CD4-positive, alpha-beta T cell (primary cell): ENCODE measurements around the gene MTTP. TPM values are rescaled to one million over a fixed set of nuclear protein-coding genes. Genes with fewer than 3 reads are reported as not detected.

Experiments
- ATAC-seq: fragments of 200-7000 bp; cut with Tn5 transposase; one replicate; pipeline ENCODE4 v1.10.0; 2022; ENCODE audit warnings: mild to moderate bottlenecking; ENCODE audit not compliant: poor library complexity
- CTCF ChIA-PET: fragments of 350-600 bp; sonication (Branson Sonifier 250); formaldehyde crosslinking; loops from one replicate; lab custom pipeline; 2021; ENCODE audit warnings: antibody characterized with exemption, inconsistent platforms; lab: Charles Lee
- POLR2A ChIA-PET: fragments of 350-600 bp; sonication (Branson Sonifier 250); formaldehyde crosslinking; loops from one replicate; lab custom pipeline; 2021; ENCODE audit warnings: antibody characterized with exemption, inconsistent platforms; lab: Charles Lee
- DNase-seq, 14 experiments: peaks; one replicate each; pipeline ENCODE4 v3.0.0-alpha.2; 2013 to 2020; ENCODE audit warnings: mixed read lengths in 2 of 14
- H3K27ac ChIP-seq, 2 donors: one replicate each; pipeline versions ENCODE4 v1.5.1 to v1.7.0; 2013; ENCODE audit warnings: low read length in 2 of 2, low read depth in 1 of 2, mild to moderate bottlenecking in 1 of 2
- H3K27me3 ChIP-seq, 2 experiments: 1 replicate in 1 of 2; 2 replicates in 1 of 2; pipeline versions ENCODE4 v1.6.1 to v1.7.0; 2013; ENCODE audit warnings: low read length in 2 of 2, control low read depth in 1 of 2, mild to moderate bottlenecking in 1 of 2, moderate library complexity in 1 of 2; ENCODE audit not compliant: insufficient read depth in 2 of 2, control insufficient read depth in 1 of 2
- H3K36me3 ChIP-seq: one replicate; pipeline ENCODE4 v1.6.1; 2013; ENCODE audit warnings: low read length, control low read depth; ENCODE audit not compliant: insufficient read depth
- H3K4me1 ChIP-seq: one replicate; pipeline ENCODE4 v1.6.1; 2013; ENCODE audit warnings: low read length, control low read depth; ENCODE audit not compliant: insufficient read depth
- H3K4me3 ChIP-seq: one replicate; pipeline ENCODE4 v1.5.1; 2013; ENCODE audit warnings: mild to moderate bottlenecking, low read length, moderate library complexity
- H3K9me3 ChIP-seq, 2 experiments: 1 replicate in 1 of 2; 2 replicates in 1 of 2; pipeline versions ENCODE4 v1.6.1 to v1.7.0; 2013; ENCODE audit warnings: low read length in 2 of 2, mild to moderate bottlenecking in 2 of 2, control low read depth in 1 of 2, moderate library complexity in 1 of 2; ENCODE audit not compliant: control insufficient read depth in 1 of 2, insufficient read depth in 1 of 2
- H3K27ac Mint-ChIP-seq: one replicate; pipeline ENCODE4 v1.8.0; 2020; ENCODE audit warnings: mixed read lengths
- H3K27me3 Mint-ChIP-seq: one replicate; pipeline ENCODE4 v1.8.0; 2021; ENCODE audit warnings: mixed read lengths
- H3K36me3 Mint-ChIP-seq: one replicate; pipeline ENCODE4 v1.8.0; 2021; ENCODE audit warnings: low read depth, mixed read lengths
- H3K4me1 Mint-ChIP-seq: one replicate; pipeline ENCODE4 v1.8.0; 2021; ENCODE audit warnings: low read depth, mixed read lengths
- H3K4me3 Mint-ChIP-seq: one replicate; pipeline ENCODE4 v1.8.0; 2020; ENCODE audit warnings: mild to moderate bottlenecking, mixed read lengths
- H3K9me3 Mint-ChIP-seq: one replicate; pipeline ENCODE4 v1.8.0; 2020; ENCODE audit warnings: mixed read lengths
- intact Hi-C, 2 experiments: fragments of 100-400 bp; cut with DNase I in 1 of 2; cut with micrococcal nuclease in 1 of 2; formaldehyde crosslinking; loops; one replicate each; pipeline versions ENCODE4 v1.15.1 to v1.9.0; 2023 to 2025; cut with DNase I, micrococcal nuclease
- total RNA-seq, 174 experiments: library from RNA in 2 of 174; stranded (reverse) in 2 of 174; gene quantifications; one replicate each; pipeline ENCODE4 v1.2.3 and lab custom pipeline; 2021 to 2026
- TF ChIP-seq, protein P1 (sequence below): fragments of 200-600 bp; IDR thresholded peaks from one replicate; pipeline ENCODE4 v1.8.0; 2022; ENCODE audit warnings: antibody characterized with exemption, mild to moderate bottlenecking

The MTTP gene
- total RNA-seq, 2 experiments from 2014 or later: not detected

DNA sequence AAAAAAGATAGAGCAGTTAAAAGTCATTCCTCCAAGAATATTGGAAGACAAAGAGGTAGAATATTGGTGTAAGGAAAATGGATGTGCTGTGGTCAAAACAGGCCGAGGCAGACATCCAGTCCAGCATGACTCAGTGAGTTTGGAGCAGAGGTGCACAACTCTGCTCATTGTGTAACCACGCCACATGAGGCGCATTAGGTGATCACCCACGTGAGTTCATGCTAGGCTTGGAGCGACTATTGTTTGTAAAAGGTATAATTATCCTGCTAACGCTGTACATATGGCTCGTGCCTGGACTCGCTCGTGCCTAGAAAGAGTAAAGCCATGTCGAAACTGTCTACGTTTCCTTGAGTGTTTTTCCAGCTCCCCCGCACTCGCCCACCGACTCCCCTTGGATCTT, 59.1 kb downstream of the MTTP start:
- Mint-ChIP-seq H3K9me3 (no peaks in the 10 kb centered on the region), H3K27me3 (peaks cover 17% of the 10 kb centered on the region), H3K36me3 (no peaks in the 10 kb centered on the region), H3K27ac (no peak overlapping the region), H3K4me1 (no peaks in the 10 kb centered on the region), H3K4me3 (no peak overlapping the region)
- TF ChIP-seq, protein P1, sequence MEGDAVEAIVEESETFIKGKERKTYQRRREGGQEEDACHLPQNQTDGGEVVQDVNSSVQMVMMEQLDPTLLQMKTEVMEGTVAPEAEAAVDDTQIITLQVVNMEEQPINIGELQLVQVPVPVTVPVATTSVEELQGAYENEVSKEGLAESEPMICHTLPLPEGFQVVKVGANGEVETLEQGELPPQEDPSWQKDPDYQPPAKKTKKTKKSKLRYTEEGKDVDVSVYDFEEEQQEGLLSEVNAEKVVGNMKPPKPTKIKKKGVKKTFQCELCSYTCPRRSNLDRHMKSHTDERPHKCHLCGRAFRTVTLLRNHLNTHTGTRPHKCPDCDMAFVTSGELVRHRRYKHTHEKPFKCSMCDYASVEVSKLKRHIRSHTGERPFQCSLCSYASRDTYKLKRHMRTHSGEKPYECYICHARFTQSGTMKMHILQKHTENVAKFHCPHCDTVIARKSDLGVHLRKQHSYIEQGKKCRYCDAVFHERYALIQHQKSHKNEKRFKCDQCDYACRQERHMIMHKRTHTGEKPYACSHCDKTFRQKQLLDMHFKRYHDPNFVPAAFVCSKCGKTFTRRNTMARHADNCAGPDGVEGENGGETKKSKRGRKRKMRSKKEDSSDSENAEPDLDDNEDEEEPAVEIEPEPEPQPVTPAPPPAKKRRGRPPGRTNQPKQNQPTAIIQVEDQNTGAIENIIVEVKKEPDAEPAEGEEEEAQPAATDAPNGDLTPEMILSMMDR: no peak
- DNase-seq (no peak), ATAC-seq (no peak)
- Histone ChIP-seq H3K27ac (no peak overlapping the region), H3K4me1 (no peaks in the 10 kb centered on the region), H3K4me3 (no peak overlapping the region), H3K36me3 (no peaks in the 10 kb centered on the region), H3K27me3 (peaks cover 0 to under 1% of the 10 kb centered on the region in 2 experiments), H3K9me3 (no peaks in the 10 kb centered on the region)
- ChIA-PET CTCF (no interaction called here), POLR2A (no interaction called here)
- intact Hi-C loops: no loop called here

DNA sequence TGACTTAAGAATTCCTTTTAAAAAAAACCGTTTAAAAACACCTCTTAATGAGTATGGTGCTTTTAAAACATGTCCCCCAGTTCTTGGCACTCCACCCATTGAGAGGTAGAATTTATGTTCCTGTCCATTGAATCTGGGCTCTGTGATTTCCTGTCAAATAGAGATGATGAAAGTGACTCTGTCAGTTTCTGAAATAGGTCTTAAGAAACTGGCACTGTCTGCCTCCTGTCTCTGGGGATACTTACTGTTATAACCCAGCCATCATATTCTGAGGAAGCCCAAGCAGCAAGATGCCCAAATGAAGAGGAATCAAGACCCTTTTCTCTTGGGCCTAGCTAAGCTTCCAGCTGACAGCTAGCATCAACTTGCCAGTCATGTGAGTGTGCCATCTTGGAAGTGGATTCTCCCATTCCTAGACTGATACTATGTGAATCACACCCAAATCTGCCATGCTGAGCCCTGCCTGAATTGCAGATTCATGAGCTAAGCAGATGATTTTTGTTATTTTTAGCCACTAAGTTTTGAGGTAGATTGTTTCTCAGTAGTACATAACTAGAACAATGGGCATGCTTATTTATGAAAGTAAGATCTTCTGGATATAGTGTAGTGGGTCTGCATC, 60.2 kb downstream of the MTTP start:
- no peaks in the 10 kb centered on the region for H3K4me1 Mint-ChIP-seq
- H3K36me3 Mint-ChIP-seq: no peaks in the 10 kb centered on the region
- Histone ChIP-seq H3K9me3 (no peaks in the 10 kb centered on the region), H3K36me3 (no peaks in the 10 kb centered on the region), H3K27me3 (peaks cover 0 to 4% of the 10 kb centered on the region in 2 experiments), H3K4me3 (no peak overlapping the region), H3K4me1 (no peaks in the 10 kb centered on the region), H3K27ac (no peak overlapping the region)
- ATAC-seq: no peak
- ChIA-PET POLR2A (no interaction called here), CTCF (no interaction called here)
- H3K4me3 Mint-ChIP-seq: no peak overlapping the region
- peaks cover 16% of the 10 kb centered on the region for H3K27me3 Mint-ChIP-seq
- DNase-seq: no peak
- H3K27ac Mint-ChIP-seq: no peak overlapping the region
- TF ChIP-seq, protein P1: no peak
- H3K9me3 Mint-ChIP-seq: no peaks in the 10 kb centered on the region
- intact Hi-C loops: no loop called here

DNA sequence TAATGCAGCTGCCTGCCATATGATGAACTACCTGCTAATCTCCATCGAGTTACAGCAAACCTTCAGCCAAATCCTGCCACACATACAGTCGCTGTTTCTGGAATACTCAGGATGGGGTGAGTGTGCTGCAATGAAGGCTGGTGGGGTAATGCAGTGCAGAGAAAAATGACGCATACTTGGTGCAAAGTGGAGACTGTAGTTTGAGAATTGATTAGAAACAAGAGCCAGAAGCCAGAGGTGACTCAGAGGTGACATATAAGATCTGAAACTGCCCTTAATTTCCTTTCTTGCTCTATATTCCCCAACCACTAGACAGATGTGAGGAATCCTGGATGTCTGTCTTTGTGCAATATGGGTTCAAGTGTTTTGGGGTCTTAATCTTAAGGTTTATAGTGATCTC, 61.0 kb downstream of the MTTP start:
- Mint-ChIP-seq H3K27me3 (peaks cover 9% of the 10 kb centered on the region), H3K27ac (no peak overlapping the region), H3K4me3 (no peak overlapping the region), H3K36me3 (no peaks in the 10 kb centered on the region), H3K4me1 (no peaks in the 10 kb centered on the region), H3K9me3 (no peaks in the 10 kb centered on the region)
- H3K27ac ChIP-seq: no peak overlapping the region
- H3K9me3 ChIP-seq: no peaks in the 10 kb centered on the region
- H3K4me1 ChIP-seq: no peaks in the 10 kb centered on the region
- no peak overlapping the region for H3K4me3 ChIP-seq
- intact Hi-C loops: no loop called here
- TF ChIP-seq, protein P1: no peak
- DNase-seq (no peak), ATAC-seq (no peak)
- POLR2A ChIA-PET: no interaction called here
- no peaks in the 10 kb centered on the region for H3K36me3 ChIP-seq
- CTCF ChIA-PET: no interaction called here
- H3K27me3 ChIP-seq: peaks cover 0 to 4% of the 10 kb centered on the region in 2 experiments
